ENCODE results near the gene GOPC. TPM values are rescaled to one million over a fixed set of nuclear protein-coding genes. Genes with fewer than 3 reads are reported as not detected.

GOPC gene
- total and polyA plus RNA-seq, 2 donors (not counting 3 experiments of a cell fraction or from before 2014, with no cell fraction given), result 7.8 to 22.8 TPM

- CTCF ChIA-PET, result interaction anchor here (0.9 to 1.9 kb wide), 4 partner anchors 11 to 82 kb away, joined by 3 to 5 read pairs (median 4); no protein-coding TSS in a partner anchor
- H3K27me3 ChIP-seq (ENCODE audit: control insufficient read depth in 2 of 2, insufficient read depth in 2 of 2, low read length in 2 of 2), result no peaks in the 10 kb centered on the region
- FAIRE-seq, result no peak
- dilution Hi-C loops (cut with MboI; ENCODE audit: extremely low pct_ligation_motif_present, low sequenced_read_pairs) (no loop called here), intact Hi-C loops (cut with micrococcal nuclease) (no loop called here)
- peaks cover 7 to 17% of the 10 kb centered on the region in 2 experiments for H3K36me3 ChIP-seq (ENCODE audit: control insufficient read depth in 2 of 2, extremely low read depth in 1 of 2, insufficient read depth in 2 of 2, low read length in 2 of 2)
- TF ChIP-seq, protein P1, sequence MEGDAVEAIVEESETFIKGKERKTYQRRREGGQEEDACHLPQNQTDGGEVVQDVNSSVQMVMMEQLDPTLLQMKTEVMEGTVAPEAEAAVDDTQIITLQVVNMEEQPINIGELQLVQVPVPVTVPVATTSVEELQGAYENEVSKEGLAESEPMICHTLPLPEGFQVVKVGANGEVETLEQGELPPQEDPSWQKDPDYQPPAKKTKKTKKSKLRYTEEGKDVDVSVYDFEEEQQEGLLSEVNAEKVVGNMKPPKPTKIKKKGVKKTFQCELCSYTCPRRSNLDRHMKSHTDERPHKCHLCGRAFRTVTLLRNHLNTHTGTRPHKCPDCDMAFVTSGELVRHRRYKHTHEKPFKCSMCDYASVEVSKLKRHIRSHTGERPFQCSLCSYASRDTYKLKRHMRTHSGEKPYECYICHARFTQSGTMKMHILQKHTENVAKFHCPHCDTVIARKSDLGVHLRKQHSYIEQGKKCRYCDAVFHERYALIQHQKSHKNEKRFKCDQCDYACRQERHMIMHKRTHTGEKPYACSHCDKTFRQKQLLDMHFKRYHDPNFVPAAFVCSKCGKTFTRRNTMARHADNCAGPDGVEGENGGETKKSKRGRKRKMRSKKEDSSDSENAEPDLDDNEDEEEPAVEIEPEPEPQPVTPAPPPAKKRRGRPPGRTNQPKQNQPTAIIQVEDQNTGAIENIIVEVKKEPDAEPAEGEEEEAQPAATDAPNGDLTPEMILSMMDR (IDR thresholded peaks at IDR 0.05; ENCODE audit: extremely low read depth in 1 of 2, insufficient read depth in 1 of 2, low read depth in 1 of 2, low read length in 2 of 2), result no peak
- TF ChIP-seq POLR2A (IDR thresholded peaks at IDR 0.05; ENCODE audit: low read depth, low read length) (no peak), POLR2AphosphoS5 (IDR thresholded peaks at IDR 0.05; ENCODE audit: insufficient read depth, low read depth, low read length) (no peak), FOS (IDR thresholded peaks at IDR 0.05; ENCODE audit: borderline replicate concordance, insufficient read depth, low read length) (no peak), GATA2 (IDR thresholded peaks at IDR 0.05; ENCODE audit: insufficient read depth, insufficient read length, low read depth, low read length) (no peak)
- no peak for DNase-seq (ENCODE audit: low read depth, low spot score)
- no peaks in the 10 kb centered on the region for H3K9me3 ChIP-seq (replicated peaks; ENCODE audit: control insufficient read depth, insufficient read depth, low read length)
- peaks cover 17% of the 10 kb centered on the region for H3K4me1 ChIP-seq (ENCODE audit: control insufficient read depth, extremely low read depth, insufficient read depth, low read length)
- H3K4me2 ChIP-seq (ENCODE audit: insufficient read depth, low read length), result no peak overlapping the region
- H3K79me2 ChIP-seq (ENCODE audit: control insufficient read depth, insufficient read depth, low read length), result peaks cover 17% of the 10 kb centered on the region
- no peak overlapping the region for H3K9ac ChIP-seq (replicated peaks; ENCODE audit: extremely low read depth, insufficient read depth, low read length)
- BruUV-seq (replicated peaks), result no TSS peak
- H2AFZ ChIP-seq (ENCODE audit: low read depth, low read length), result no peak overlapping the region
- no peaks in the 10 kb centered on the region for H4K20me1 ChIP-seq (replicated peaks; ENCODE audit: control insufficient read depth, extremely low read depth, insufficient read depth, low read length)
- H3K9me1 ChIP-seq (replicated peaks; ENCODE audit: control insufficient read depth, extremely low read depth, insufficient read depth, low read length), result no peaks in the 10 kb centered on the region
- no peak overlapping the region for H3K27ac ChIP-seq (ENCODE audit: insufficient read depth, low read depth, low read length)
- H3K4me3 ChIP-seq (replicated peaks in 1 of 3; ENCODE audit: insufficient read depth in 1 of 3, low read depth in 1 of 3, low read length in 3 of 3), result no peak overlapping the region
- POLR2A ChIA-PET, result no interaction called here
These were observed 70.2 kb downstream of the GOPC start for GRCh38 chr6:117531809-117532725.
